HEK293T (cell line): ENCODE measurements around the gene VGLL3.

ENCODE experiments used
- ELF4 ChIP-seq: fragments of 450-650 bp; IDR thresholded peaks from 2 replicates; pipeline ENCODE4 v1.6.1; 2017; ENCODE audit warnings: antibody characterized with exemption
- FOXM1 ChIP-seq: fragments of 450-650 bp; IDR thresholded peaks from 2 replicates; pipeline ENCODE4 v1.6.1; 2017; ENCODE audit warnings: mild to moderate bottlenecking, borderline replicate concordance
- LEF1 ChIP-seq: fragments of 450-650 bp; IDR thresholded peaks from 2 replicates; pipeline ENCODE4 v1.6.1; 2017; ENCODE audit warnings: mild to moderate bottlenecking, borderline replicate concordance
- SP1 ChIP-seq: fragments of 450-650 bp; IDR thresholded peaks from 2 replicates; pipeline ENCODE4 v1.6.1; 2017

- TF ChIP-seq SP1 (no peak), FOXM1 (no peak), ELF4 (no peak), LEF1 (no peak)
Observed at GRCh38 chr3:86986671-86987420, 4.1 kb downstream of the VGLL3 start.
